Measurements from ENCODE around the gene ADRM1.

The ADRM1 gene

GRCh38 chr20:62336775-62337557 lies 34.2 kb downstream of the ADRM1 start:
- TF ChIP-seq CTCF (IDR thresholded peaks at IDR 0.05; ENCODE audit: insufficient read depth, missing control alignments), result no peak
- FAIRE-seq, result no peak
- DNase-seq (ENCODE audit: insufficient read length, low spot score), result no peak

DNA sequence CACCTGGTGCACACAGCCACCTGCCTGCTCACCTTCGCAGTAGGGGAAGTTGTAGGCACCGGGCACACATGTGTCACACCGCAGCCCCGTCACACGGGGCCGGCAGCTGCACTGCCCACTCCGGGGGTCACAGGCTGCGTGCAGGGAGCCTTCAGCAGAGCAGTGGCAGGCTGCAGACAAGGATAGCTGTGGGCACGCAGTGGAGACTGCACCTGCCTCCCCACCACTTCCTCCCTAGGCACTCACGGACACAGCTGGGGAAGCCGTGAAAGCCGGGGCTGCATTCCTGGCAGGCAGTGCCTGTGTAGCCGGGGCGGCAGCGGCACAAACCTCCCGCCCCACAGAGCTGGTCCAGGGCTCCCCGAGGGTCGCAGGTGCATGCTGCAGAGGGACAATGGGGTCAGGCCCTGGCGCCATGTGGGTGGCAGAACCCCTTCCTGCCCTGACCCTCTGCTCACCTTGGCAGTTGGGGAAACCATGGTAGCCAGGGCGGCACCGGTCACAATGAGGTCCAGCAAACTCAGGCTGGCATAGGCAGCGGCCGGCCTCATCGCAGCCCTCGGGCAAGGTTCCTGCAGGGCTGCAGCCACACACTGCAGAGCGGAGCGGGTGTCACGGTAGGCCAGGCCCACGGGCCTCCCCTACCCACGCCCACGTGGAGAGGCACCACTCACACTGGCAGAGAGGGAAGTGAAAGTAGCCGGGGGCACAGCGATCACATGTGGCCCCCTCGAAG lies 34.9 kb downstream of the ADRM1 start:
- FAIRE-seq, result no peak
- DNase-seq (ENCODE audit: insufficient read length, low spot score), result no peak
- no peak for TF ChIP-seq CTCF (IDR thresholded peaks at IDR 0.05; ENCODE audit: insufficient read depth, missing control alignments)

- DNase-seq (ENCODE audit: insufficient read length, low spot score), result no peak
- FAIRE-seq, result no peak
- no peak for TF ChIP-seq CTCF (IDR thresholded peaks at IDR 0.05; ENCODE audit: insufficient read depth, missing control alignments)
These were observed 35.5 kb downstream of the ADRM1 start for GRCh38 chr20:62338294-62338620.

GRCh38 chr20:62339647-62340062 lies 36.9 kb downstream of the ADRM1 start:
- FAIRE-seq, result no peak

GRCh38 chr20:62342910-62343309 lies 40.1 kb downstream of the ADRM1 start:
- no peak for TF ChIP-seq CTCF (IDR thresholded peaks at IDR 0.05; ENCODE audit: insufficient read depth, missing control alignments)
- FAIRE-seq (no peak), DNase-seq (ENCODE audit: insufficient read length, low spot score) (no peak)

More at GRCh38 chr20:62339647-62340062, 36.9 kb downstream of the ADRM1 start:
- no peak for DNase-seq (ENCODE audit: insufficient read length, low spot score)
- TF ChIP-seq CTCF (IDR thresholded peaks at IDR 0.05; ENCODE audit: insufficient read depth, missing control alignments), result no peak

GRCh38 chr20:62344092-62344491 lies 41.3 kb downstream of the ADRM1 start:
- FAIRE-seq (no peak), DNase-seq (ENCODE audit: insufficient read length, low spot score) (no peak)
- no peak for TF ChIP-seq CTCF (IDR thresholded peaks at IDR 0.05; ENCODE audit: insufficient read depth, missing control alignments)

- DNase-seq (ENCODE audit: insufficient read length, low spot score), result no peak
- no peak for FAIRE-seq
- no peak for TF ChIP-seq CTCF (IDR thresholded peaks at IDR 0.05; ENCODE audit: insufficient read depth, missing control alignments)
These were observed 42.0 kb downstream of the ADRM1 start for GRCh38 chr20:62344782-62345181.

Data from D721Med (cell line).